ENCODE measurements around the gene COX7A2.

COX7A2 gene

DNA sequence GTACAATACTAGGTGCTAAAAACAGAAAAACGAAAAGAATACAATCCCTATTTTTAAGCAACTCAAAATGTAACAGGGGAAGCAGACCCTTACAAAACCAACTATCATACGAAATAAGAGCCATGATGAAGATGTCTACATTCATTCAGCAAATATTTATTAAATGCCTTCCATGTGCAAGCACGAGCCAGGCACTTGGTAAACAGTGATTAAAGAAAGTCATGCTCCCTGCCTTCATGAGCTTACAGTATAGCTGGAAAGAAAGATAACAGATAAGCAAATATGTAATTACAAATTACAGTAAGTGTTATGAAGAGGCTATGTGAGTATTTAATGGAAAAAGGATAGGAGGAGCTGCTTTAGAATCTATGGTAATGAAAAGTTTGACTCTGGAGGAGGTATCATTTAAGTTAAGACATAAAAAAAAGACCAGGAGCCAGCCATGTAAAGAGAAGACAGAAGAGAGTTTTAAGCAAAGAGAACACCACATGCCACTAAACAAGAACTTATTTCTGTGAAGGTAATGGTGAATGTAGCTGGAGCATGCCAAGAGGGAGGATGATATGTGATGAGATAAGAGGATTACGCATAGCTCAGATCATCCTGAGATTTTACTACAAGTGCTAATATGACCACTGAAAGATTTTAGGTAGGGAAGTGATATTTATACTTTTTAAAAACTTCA, 19.3 kb upstream of the COX7A2 start:
- H2AFZ ChIP-seq (ENCODE audit: low read depth): no peak overlapping the region
- H3K9ac ChIP-seq: no peak overlapping the region
- H3K4me1 ChIP-seq (ENCODE audit: low read depth, poor library complexity, severe bottlenecking): no peaks in the 10 kb centered on the region
- H3K79me2 ChIP-seq (ENCODE audit: insufficient read depth, low read depth): no peaks in the 10 kb centered on the region
- no peak overlapping the region for H3K27ac ChIP-seq
- no peaks in the 10 kb centered on the region for H3K27me3 ChIP-seq (ENCODE audit: insufficient read depth, low read depth)
- no peaks in the 10 kb centered on the region for H3K36me3 ChIP-seq (ENCODE audit: insufficient read depth)
- TF ChIP-seq, protein P1, sequence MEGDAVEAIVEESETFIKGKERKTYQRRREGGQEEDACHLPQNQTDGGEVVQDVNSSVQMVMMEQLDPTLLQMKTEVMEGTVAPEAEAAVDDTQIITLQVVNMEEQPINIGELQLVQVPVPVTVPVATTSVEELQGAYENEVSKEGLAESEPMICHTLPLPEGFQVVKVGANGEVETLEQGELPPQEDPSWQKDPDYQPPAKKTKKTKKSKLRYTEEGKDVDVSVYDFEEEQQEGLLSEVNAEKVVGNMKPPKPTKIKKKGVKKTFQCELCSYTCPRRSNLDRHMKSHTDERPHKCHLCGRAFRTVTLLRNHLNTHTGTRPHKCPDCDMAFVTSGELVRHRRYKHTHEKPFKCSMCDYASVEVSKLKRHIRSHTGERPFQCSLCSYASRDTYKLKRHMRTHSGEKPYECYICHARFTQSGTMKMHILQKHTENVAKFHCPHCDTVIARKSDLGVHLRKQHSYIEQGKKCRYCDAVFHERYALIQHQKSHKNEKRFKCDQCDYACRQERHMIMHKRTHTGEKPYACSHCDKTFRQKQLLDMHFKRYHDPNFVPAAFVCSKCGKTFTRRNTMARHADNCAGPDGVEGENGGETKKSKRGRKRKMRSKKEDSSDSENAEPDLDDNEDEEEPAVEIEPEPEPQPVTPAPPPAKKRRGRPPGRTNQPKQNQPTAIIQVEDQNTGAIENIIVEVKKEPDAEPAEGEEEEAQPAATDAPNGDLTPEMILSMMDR (conservative IDR thresholded peaks at IDR 0.05; ENCODE audit: low read depth, low read length): no peak
- H3K4me2 ChIP-seq: no peak overlapping the region
- H4K20me1 ChIP-seq (ENCODE audit: insufficient read depth): no peaks in the 10 kb centered on the region
- no peak overlapping the region for H3K4me3 ChIP-seq (IDR thresholded peaks at IDR 0.05; ENCODE audit: insufficient read depth, low read depth, low read length)

DNA sequence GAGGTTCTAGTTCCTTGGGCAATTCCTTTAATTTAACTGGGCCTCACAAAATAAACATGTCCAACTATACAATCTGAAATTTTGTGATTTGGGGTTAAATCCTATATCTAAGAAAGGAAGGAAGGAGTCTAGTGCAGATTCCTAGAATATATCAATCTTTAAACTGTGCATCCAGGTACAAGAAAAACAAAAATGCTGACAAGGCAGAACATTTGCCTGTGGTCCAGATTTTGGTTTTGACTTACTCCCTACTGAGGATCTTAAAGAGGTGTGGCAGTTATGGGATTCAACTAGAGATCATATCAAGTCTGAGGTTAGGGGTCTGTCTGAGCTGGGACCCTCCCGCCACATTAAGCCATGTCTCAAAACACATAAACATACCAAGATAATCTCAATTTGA, 17.7 kb upstream of the COX7A2 start:
- Histone ChIP-seq H3K27me3 (ENCODE audit: insufficient read depth, low read depth) (no peaks in the 10 kb centered on the region), H4K20me1 (ENCODE audit: insufficient read depth) (no peaks in the 10 kb centered on the region), H2AFZ (ENCODE audit: low read depth) (no peak overlapping the region), H3K36me3 (ENCODE audit: insufficient read depth) (no peaks in the 10 kb centered on the region), H3K9ac (no peak overlapping the region), H3K79me2 (ENCODE audit: insufficient read depth, low read depth) (no peaks in the 10 kb centered on the region), H3K4me2 (no peak overlapping the region), H3K4me1 (ENCODE audit: low read depth, poor library complexity, severe bottlenecking) (no peaks in the 10 kb centered on the region), H3K4me3 (IDR thresholded peaks at IDR 0.05; ENCODE audit: insufficient read depth, low read depth, low read length) (no peak overlapping the region), H3K27ac (no peak overlapping the region)
- TF ChIP-seq, protein P1 (conservative IDR thresholded peaks at IDR 0.05; ENCODE audit: low read depth, low read length): no peak

DNA sequence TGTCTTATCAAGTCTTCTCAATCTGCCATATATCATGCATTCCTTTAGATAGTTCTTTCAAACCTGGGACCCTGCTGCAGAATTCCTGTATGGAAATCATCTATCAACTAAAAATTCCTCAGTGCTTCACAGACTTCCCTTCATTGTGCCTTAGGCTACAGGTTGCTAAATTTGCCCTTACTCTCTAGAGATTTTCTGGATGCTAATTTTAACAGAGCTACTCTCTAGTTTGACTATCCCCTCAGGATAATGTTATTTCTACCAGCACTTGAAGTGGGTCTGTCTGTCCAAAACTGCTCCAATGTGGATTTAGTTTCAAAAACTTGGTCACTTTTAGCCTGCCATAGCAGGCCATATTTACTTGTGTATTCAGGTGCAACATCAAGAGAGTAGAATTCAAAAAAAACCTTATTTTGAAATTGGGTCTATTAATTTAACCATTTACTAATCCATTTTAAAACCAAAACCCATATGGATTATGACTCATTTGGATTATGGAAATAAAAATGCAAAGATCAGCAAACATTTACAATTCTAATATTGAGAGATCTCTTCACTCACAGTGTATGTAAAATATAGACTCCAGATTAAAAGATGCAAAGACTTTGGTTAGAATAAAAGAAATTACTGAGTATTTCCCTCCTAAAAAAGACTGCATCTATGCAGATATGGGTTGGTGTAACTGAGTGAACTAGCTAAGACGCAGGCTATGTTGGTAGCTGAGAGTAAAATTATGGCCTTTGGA, 13.9 kb upstream of the COX7A2 start:
- TF ChIP-seq, protein P1 (conservative IDR thresholded peaks at IDR 0.05; ENCODE audit: low read depth, low read length): no peak
- no peaks in the 10 kb centered on the region for H4K20me1 ChIP-seq (ENCODE audit: insufficient read depth)
- H3K27ac ChIP-seq: no peak overlapping the region
- H3K27me3 ChIP-seq (ENCODE audit: insufficient read depth, low read depth): no peaks in the 10 kb centered on the region
- H3K4me1 ChIP-seq (ENCODE audit: low read depth, poor library complexity, severe bottlenecking): no peaks in the 10 kb centered on the region
- no peak overlapping the region for H3K9ac ChIP-seq
- H3K4me2 ChIP-seq: no peak overlapping the region
- no peaks in the 10 kb centered on the region for H3K79me2 ChIP-seq (ENCODE audit: insufficient read depth, low read depth)
- H2AFZ ChIP-seq (ENCODE audit: low read depth): no peak overlapping the region
- no peak overlapping the region for H3K4me3 ChIP-seq (IDR thresholded peaks at IDR 0.05; ENCODE audit: insufficient read depth, low read depth, low read length)
- no peaks in the 10 kb centered on the region for H3K36me3 ChIP-seq (ENCODE audit: insufficient read depth)

DNA sequence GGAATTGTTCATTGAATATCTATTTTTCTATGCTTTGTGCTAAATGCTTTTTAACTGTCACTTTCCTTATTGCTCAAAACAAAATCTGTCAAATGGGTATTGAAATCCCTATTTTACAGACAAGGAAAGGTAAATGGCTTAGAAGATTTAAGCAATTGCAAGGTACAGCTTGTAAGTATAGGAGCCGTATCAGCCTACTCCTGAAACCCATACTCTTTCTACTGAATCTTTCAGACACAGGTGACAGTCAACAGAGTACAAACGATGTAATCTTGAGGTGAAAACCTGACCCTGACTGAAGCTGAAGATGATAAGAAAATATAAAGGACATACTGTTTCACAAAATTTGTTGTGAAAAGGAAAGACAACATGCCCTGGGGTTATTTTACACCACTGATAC, 7.0 kb upstream of the COX7A2 start:
- Histone ChIP-seq H3K4me2 (no peak overlapping the region), H3K27me3 (ENCODE audit: insufficient read depth, low read depth) (no peaks in the 10 kb centered on the region), H3K4me3 (IDR thresholded peaks at IDR 0.05; ENCODE audit: insufficient read depth, low read depth, low read length) (no peak overlapping the region), H3K9ac (no peak overlapping the region), H3K4me1 (ENCODE audit: low read depth, poor library complexity, severe bottlenecking) (no peaks in the 10 kb centered on the region), H3K36me3 (ENCODE audit: insufficient read depth) (no peaks in the 10 kb centered on the region), H3K27ac (no peak overlapping the region), H3K79me2 (ENCODE audit: insufficient read depth, low read depth) (no peaks in the 10 kb centered on the region), H4K20me1 (ENCODE audit: insufficient read depth) (no peaks in the 10 kb centered on the region), H2AFZ (ENCODE audit: low read depth) (no peak overlapping the region)
- TF ChIP-seq, protein P1 (conservative IDR thresholded peaks at IDR 0.05; ENCODE audit: low read depth, low read length): no peak

Data from KMS-11 (cell line).